LNCAP (cell line): ENCODE data around the gene SLC9A6.
A peak's percentile ranks its signal among the peaks of the same experiment; 100 is the strongest.

ENCODE experiments used
- TF ChIP-seq, protein P1 (sequence below): fragments of 450-650 bp; IDR thresholded peaks from 2 replicates; pipeline ENCODE4 v1.5.1; 2017; ENCODE audit warnings: mild to moderate bottlenecking

SLC9A6 gene

DNA sequence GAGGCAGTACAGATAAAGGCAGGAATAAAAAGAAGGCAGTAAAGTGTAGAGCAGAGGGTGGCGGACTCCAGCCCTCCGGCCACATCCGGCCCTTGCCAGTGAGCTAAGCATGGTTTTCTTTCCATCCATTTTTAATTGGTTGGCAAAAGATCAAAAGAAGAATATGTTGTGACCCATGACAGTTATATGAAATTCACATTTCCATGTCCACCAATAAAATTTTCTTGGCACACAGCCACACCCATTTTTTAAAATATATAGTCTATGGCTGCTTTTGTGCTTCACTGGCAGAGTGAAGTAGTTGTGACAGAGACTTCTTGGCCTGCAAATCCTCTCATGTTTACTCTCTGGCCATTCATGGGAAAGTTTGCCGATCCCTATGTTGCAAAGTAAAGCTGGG, 29.8 kb downstream of the SLC9A6 start:
- TF ChIP-seq, protein P1, sequence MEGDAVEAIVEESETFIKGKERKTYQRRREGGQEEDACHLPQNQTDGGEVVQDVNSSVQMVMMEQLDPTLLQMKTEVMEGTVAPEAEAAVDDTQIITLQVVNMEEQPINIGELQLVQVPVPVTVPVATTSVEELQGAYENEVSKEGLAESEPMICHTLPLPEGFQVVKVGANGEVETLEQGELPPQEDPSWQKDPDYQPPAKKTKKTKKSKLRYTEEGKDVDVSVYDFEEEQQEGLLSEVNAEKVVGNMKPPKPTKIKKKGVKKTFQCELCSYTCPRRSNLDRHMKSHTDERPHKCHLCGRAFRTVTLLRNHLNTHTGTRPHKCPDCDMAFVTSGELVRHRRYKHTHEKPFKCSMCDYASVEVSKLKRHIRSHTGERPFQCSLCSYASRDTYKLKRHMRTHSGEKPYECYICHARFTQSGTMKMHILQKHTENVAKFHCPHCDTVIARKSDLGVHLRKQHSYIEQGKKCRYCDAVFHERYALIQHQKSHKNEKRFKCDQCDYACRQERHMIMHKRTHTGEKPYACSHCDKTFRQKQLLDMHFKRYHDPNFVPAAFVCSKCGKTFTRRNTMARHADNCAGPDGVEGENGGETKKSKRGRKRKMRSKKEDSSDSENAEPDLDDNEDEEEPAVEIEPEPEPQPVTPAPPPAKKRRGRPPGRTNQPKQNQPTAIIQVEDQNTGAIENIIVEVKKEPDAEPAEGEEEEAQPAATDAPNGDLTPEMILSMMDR, result no peak

- TF ChIP-seq, protein P1, result no peak
These were observed 31.6 kb downstream of the SLC9A6 start for GRCh38 chrX:136016881-136017280.

DNA sequence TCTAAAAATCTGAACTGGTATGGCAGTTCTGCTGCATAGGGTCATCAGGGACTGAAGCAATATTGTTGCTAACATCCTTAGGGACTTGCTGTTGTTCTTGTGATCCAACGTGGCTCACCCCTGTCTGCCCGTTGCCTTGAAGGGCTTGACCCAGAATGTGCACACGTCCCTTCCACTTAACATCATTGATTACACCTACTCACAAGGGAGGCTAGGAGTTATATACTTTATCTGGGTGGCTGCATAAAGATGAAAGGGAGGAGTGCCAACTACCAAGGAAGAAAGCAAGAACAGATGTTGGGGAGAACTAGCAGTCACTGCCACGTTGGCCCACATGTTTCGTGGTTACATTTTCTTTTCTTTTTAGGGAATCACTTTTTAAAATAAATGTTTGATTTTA, 34.0 kb downstream of the SLC9A6 start:
- TF ChIP-seq, protein P1, result no peak

GRCh38 chrX:136021160-136021559, 35.9 kb downstream of the SLC9A6 start:
- TF ChIP-seq, protein P1, result no peak

GRCh38 chrX:136021903-136022302, 36.7 kb downstream of the SLC9A6 start:
- TF ChIP-seq, protein P1, result no peak

- TF ChIP-seq, protein P1, result no peak
These were observed 39.9 kb downstream of the SLC9A6 start for GRCh38 chrX:136025091-136025490.

DNA sequence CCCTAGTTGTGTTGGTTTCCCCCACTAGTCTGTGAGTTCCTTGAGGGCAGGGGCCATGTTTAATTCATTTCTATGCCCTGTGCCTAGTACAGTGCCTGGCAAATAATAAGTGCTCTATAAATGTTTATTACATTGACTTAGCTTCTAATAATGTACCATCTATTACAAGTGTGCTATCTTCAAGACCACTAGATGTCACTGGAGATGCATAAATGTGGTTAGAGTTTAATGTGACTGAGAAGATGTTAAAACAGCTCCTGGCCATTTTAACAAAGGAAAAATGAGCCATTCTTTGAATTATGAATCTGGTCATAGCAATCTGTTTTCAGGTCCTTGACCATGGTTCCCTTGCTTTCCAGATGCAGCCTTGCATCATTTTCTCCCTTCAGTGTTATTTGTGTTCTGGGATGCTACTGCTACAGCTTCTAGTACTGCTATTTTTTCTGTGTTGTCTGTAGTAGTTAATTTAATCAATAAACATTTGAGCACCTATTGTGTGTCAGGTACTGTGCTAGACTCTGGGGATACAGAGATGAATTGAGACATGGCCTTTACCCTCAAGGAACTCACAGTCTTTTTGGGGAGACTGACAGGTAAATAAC, 43.2 kb downstream of the SLC9A6 start:
- TF ChIP-seq, protein P1, result peak; percentile 59

GRCh38 chrX:136029766-136030165, 44.5 kb downstream of the SLC9A6 start:
- TF ChIP-seq, protein P1, result no peak
